ENCODE measurements around the gene TSC1. TPM values are rescaled to one million over a fixed set of nuclear protein-coding genes. Genes with fewer than 3 reads are reported as not detected.
A peak's percentile ranks its signal among the peaks of the same experiment; 100 is the strongest.

Gene TSC1
- polyA plus RNA-seq, 3 donors from 2014 or later, result 2.5 to 11.8 (median 6.8) TPM

DNA sequence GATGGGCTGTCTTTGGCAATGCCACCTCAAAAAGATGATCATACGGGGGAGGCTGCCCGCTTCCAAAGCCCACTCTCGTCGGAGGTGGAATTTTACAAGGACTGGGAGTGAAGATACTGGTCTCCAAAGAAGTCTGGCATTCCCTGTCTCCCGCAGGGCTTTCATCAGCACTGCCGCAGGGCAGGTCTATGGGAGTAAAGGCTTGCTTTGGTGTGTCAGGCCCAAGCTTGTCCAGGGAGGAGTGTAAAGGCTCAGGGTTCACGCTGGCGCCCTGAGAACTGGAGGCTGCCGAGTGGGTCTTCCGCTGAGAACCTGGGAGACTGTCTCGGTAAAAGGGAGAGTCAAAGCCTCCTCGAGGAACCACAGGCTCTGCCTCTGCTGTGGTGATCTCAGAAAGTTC lies 38.7 kb downstream of the TSC1 start:
- H3K4me1 Mint-ChIP-seq, result peaks cover 14 to 24% of the 10 kb centered on the region in 2 donors
- peaks cover 0 to 8% (median 6%) of the 10 kb centered on the region in 3 donors for H3K27me3 Mint-ChIP-seq (ENCODE audit: low read depth in 3 of 3)
- H3K4me3 Mint-ChIP-seq, result no peak overlapping the region
- DNase-seq, result no peak
- H3K9me3 Mint-ChIP-seq, result no peaks in the 10 kb centered on the region
- H3K36me3 Mint-ChIP-seq, result peaks cover 27 to 63% (median 48%) of the 10 kb centered on the region in 3 donors
- no peak overlapping the region for H3K27ac Mint-ChIP-seq

DNA sequence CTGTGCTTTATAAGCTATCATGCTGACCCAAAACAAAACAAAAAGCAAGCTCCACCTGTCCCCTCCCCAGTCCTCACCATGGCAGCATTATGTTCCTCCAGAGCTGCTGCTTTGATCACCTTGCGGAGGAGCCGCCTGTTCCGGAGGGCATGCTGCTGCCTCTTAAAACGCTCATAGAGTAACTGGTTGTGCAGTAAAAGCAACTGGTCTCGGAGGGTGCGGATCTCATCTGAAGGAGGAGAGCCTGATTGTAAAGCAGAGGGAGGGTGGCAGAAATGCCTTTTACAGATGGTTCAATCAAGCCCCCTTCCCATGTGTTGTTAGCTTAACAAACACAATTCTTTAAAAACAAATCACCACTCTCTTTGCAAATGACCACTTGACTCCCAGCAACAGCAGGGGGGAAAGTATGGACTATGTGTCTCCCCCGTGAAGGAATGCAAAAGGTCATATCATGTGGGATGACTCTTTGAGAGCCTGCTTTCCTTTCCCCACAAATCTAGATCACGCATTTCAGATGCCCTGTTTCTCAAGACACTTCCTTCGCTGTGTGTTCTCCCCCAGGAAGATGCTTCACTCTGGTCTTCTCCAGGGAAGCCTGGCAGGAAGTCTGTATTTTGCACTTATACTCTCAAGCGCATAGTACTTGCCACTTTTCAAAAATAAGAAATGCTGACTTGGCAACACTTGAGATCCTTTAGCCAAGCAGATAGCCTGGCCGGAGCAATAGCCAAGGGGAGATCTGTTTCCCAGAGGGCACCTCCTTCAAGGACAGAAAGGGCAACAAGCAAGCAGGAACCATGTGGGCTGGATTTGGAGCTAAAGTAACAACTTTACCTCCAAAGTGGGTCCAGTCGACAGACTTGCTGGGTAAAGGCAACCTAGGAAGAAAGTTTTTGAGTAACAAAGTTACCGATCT lies 40.6 kb downstream of the TSC1 start:
- Mint-ChIP-seq H3K36me3 (peaks cover 30 to 65% (median 48%) of the 10 kb centered on the region in 3 donors), H3K9me3 (no peaks in the 10 kb centered on the region), H3K4me3 (no peak overlapping the region), H3K27me3 (ENCODE audit: low read depth in 3 of 3) (peaks cover 0 to 7% (median 4%) of the 10 kb centered on the region in 3 donors), H3K27ac (peak overlapping the region in 2 of 6 donors; percentile 35 to 57), H3K4me1 (peaks cover 7 to 16% of the 10 kb centered on the region in 2 donors)
- no peak for DNase-seq

DNA sequence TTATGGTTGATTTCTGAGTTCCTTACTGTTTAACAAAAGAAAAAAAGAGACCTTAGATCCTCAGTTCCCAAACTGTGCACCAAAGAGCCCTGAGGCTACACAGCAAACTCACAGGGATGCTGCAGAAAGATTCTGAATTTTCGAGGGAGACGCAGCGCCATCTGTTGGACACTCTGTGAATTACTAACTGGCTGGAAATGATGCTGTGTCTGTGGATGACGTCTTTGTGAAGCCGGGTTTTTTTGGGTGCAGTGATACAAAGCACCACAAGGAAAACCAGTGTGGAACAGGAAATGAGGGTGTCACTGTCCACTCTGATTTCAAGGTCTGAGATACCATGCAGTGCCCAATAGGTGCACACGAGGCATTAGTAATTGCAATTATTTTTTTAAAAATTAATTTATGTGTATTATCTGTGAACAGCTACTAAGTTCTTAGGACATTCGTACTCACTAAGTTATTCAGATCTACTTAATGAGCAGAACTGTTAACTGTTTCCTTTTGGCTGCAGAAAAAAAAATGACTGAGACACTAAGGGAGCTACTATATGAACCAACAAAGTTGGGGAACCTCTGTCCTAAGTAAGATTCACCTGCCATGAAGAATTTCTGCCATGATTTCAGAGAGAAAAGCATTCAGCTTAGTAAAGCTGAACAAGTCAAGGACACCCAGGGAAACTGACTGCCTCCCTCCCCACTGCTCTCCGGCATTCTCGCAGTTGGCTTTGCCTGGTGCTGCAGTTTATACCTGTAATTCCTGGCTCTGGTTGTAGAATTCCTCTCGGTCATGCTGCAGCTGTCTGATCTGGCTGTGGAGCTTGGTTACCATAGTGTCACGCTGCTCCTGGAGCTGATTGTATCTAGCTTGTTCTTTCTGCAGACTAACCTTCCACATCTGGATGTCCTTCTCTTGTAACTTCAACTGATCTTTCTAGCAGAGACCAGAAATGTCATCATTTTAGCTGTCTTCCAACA lies 42.3 kb downstream of the TSC1 start:
- peaks cover 0 to 7% of the 10 kb centered on the region in 2 donors for H3K4me1 Mint-ChIP-seq
- H3K27me3 Mint-ChIP-seq (ENCODE audit: low read depth in 3 of 3), result peaks cover 0 to 2% (median 0%) of the 10 kb centered on the region in 3 donors
- DNase-seq, result peak; percentile 74 to 80 (median 78)
- peaks cover 40 to 80% (median 53%) of the 10 kb centered on the region in 3 donors for H3K36me3 Mint-ChIP-seq
- H3K27ac Mint-ChIP-seq, result peak overlapping the region in 3 of 6 donors; percentile 2 to 66 (median 47)
- no peaks in the 10 kb centered on the region for H3K9me3 Mint-ChIP-seq
- H3K4me3 Mint-ChIP-seq, result no peak overlapping the region

DNA sequence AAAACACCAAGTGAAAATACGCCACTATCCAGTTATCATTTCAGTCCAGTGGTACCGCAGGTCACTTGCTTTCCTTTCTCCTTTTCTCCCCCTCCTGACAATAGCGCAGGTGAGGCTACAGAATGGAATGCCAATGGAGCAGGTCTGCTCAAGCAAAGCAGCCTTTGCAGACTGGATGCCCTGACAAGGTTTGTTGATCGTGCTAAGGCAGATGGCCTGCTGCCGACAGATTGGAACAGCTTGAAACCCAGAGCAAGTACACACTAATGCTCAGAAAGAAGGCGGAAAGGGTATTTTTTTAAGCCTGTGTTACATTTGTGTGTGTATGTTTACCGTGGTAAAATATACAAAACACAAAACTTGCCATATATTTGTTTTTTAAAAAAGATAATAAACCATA lies 46.4 kb downstream of the TSC1 start:
- no peaks in the 10 kb centered on the region for H3K9me3 Mint-ChIP-seq
- peaks cover 43 to 67% (median 50%) of the 10 kb centered on the region in 3 donors for H3K36me3 Mint-ChIP-seq
- H3K27me3 Mint-ChIP-seq (ENCODE audit: low read depth in 3 of 3), result no peaks in the 10 kb centered on the region
- peaks cover 0 to 7% of the 10 kb centered on the region in 2 donors for H3K4me1 Mint-ChIP-seq
- H3K4me3 Mint-ChIP-seq, result no peak overlapping the region
- DNase-seq, result no peak
- H3K27ac Mint-ChIP-seq, result peak overlapping the region in 1 of 6 donors; percentile 81

DNA sequence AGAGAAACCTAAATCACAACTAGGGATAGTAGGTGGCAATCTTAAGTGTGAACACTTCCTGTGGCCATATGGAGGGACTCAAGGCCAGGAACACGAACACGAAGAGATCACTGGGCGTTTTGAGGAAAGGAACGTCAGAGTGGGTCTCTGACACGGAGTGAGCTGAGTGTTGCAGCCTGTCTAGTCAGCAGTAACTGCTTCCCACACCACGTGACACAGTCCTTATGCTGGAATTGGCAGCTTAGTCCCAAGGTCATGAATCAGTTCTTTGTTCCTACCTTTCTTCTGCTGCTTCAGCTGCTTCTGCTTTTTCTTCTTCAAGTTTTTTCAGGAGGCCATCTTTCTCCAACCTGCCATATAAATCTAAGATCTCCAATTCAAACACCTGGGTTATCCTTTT lies 47.5 kb downstream of the TSC1 start:
- Mint-ChIP-seq H3K4me1 (peaks cover 0 to 4% of the 10 kb centered on the region in 2 donors), H3K36me3 (peaks cover 41 to 66% (median 45%) of the 10 kb centered on the region in 3 donors), H3K9me3 (no peaks in the 10 kb centered on the region), H3K4me3 (no peak overlapping the region), H3K27me3 (ENCODE audit: low read depth in 3 of 3) (no peaks in the 10 kb centered on the region), H3K27ac (no peak overlapping the region)
- DNase-seq, result no peak

DNA sequence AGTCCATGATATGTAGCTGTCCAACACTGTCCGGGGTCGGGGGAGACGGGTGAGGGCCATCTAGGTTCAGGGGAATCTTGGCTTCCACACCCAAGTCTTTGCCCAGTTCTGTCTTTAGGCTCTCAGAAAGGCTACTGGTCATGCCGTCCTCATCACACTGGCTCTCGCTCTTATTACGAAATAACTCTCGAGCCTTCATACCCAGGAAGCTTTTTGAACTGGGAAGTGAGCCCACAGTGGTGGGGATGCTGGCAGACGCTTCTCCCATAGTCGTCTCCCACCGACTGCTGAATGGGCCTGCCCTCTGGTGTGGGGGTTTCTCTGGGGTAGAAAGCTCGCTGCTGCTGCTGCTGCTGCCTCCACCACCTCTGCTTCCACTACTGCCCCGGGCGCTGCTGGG lies 48.2 kb downstream of the TSC1 start:
- no peak overlapping the region for H3K4me3 Mint-ChIP-seq
- H3K9me3 Mint-ChIP-seq, result no peaks in the 10 kb centered on the region
- no peaks in the 10 kb centered on the region for H3K27me3 Mint-ChIP-seq (ENCODE audit: low read depth in 3 of 3)
- H3K36me3 Mint-ChIP-seq, result peaks cover 36 to 63% (median 43%) of the 10 kb centered on the region in 3 donors
- no peaks in the 10 kb centered on the region for H3K4me1 Mint-ChIP-seq
- H3K27ac Mint-ChIP-seq, result no peak overlapping the region
- DNase-seq, result no peak

DNA sequence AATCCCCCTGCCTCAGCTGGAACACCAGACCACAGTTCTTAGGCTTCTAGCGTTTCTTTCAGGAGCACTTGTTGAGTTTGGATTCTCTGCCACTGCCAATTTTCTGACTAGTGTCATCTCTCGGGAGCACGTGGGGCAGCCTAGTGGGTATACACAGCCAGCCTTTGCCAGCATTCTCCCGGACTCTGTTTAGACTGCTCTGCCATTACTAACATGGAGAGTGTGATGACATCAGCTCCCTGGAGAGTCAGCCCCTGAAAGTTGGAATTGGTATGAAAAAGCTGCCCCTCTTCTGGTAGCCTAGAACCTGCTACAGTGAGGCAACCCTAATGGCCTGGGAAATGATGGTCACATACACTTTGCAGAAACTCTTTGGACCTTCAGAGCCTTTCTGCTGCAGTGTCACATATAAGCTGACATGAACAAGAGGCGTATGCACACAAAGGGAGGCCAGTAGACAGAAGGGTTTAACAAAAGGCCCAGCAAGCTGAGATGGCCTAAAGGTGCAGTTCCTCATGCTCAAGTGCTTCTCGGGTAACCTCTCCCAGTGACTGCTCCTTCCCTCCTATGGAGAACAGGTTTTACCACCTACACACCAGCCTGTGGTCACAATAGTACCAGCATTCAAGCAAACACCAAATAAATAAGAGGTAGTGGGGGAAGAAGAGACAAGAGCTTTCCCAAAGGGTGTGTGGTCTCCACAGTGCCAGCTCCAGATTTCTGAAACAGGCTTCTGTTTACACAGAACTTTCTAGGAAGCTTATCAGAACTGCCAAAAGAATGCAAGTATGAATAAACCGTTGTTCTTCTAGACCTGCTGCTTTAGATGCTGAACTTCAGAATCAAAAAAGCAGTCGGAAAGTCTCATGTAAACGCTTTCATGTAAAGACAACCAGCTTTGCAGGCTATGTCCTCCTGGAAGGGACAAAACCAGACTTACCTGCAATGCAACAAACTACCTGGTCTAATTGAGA lies 49.3 kb downstream of the TSC1 start:
- H3K4me3 Mint-ChIP-seq, result no peak overlapping the region
- H3K36me3 Mint-ChIP-seq, result peaks cover 30 to 52% (median 33%) of the 10 kb centered on the region in 3 donors
- H3K9me3 Mint-ChIP-seq, result no peaks in the 10 kb centered on the region
- H3K4me1 Mint-ChIP-seq, result no peaks in the 10 kb centered on the region
- no peak for DNase-seq
- H3K27ac Mint-ChIP-seq, result no peak overlapping the region
- H3K27me3 Mint-ChIP-seq (ENCODE audit: low read depth in 3 of 3), result no peaks in the 10 kb centered on the region

DNA sequence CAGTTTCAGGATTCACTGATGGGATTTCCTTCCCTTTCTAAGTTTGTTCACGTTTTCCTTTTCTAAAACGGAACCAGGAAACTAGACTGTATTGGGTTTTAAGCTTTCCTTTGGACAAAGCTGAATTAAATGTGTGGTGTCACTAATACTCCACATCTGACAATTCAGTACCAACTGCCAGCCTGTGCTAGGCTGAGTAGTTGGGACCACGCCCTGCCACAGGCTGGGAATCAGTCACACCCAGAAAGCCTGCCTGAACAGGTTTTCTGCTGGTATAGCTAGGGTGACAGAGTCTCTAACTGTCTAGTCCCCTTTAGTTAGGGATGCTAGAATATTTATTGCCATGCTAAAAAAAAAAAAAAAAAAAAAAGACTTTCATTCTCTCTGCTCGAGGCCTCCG lies 50.1 kb downstream of the TSC1 start:
- Mint-ChIP-seq H3K9me3 (no peaks in the 10 kb centered on the region), H3K27me3 (ENCODE audit: low read depth in 3 of 3) (no peaks in the 10 kb centered on the region), H3K36me3 (peaks cover 27 to 44% (median 29%) of the 10 kb centered on the region in 3 donors), H3K4me1 (no peaks in the 10 kb centered on the region), H3K4me3 (no peak overlapping the region), H3K27ac (no peak overlapping the region)
- no peak for DNase-seq

DNA sequence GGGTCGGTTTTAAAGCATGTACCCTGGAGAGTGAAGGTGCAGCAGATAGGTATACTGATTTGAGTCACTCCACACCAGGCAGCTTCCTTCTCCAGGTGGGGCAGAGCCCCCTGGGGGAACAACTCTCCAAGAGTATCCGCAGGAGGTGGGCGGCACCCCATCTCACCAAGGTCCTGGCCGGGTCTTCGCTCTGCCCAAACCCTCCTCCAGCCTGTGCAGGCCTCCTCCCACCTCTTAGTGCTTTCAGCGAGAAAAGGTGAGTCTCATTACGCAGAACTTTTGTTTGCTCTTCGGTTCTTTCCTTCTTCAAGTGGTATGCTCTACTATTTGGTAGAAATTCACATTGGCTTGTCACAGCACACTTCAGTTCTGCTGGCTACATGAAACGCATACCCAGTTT lies 52.0 kb downstream of the TSC1 start:
- no peak for DNase-seq
- H3K9me3 Mint-ChIP-seq, result no peaks in the 10 kb centered on the region
- H3K4me1 Mint-ChIP-seq, result peaks cover 0 to 5% of the 10 kb centered on the region in 2 donors
- peaks cover 19 to 27% (median 19%) of the 10 kb centered on the region in 3 donors for H3K36me3 Mint-ChIP-seq
- H3K27ac Mint-ChIP-seq, result no peak overlapping the region
- H3K4me3 Mint-ChIP-seq, result no peak overlapping the region
- no peaks in the 10 kb centered on the region for H3K27me3 Mint-ChIP-seq (ENCODE audit: low read depth in 3 of 3)

DNA sequence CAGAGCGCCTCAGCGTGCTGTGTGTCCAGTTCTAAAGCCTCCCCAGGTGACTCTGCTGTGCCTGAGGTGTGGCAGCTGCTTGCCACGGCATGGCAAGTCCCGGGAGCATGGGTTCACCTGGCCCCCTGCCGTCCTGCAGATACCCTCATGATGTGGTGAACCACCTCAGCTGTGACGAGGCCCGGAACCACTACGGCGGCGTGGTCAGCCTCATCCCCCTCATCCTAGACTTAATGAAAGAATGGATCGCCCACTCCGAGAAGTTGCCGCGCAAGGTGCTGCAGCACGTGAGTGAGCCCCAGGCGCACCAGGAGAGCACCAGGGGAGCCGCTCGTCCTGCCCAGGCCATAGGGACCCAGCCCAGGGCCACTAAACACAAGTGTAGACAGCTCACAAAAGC lies 56.3 kb downstream of the TSC1 start:
- H3K9me3 Mint-ChIP-seq, result no peaks in the 10 kb centered on the region
- no peak overlapping the region for H3K27ac Mint-ChIP-seq
- peaks cover 0 to 5% of the 10 kb centered on the region in 2 donors for H3K4me1 Mint-ChIP-seq
- H3K4me3 Mint-ChIP-seq, result no peak overlapping the region
- H3K36me3 Mint-ChIP-seq, result peaks cover 0 to 5% (median 0%) of the 10 kb centered on the region in 3 donors
- H3K27me3 Mint-ChIP-seq (ENCODE audit: low read depth in 3 of 3), result peaks cover 0 to 1% (median 0%) of the 10 kb centered on the region in 3 donors
- DNase-seq, result no peak

DNA sequence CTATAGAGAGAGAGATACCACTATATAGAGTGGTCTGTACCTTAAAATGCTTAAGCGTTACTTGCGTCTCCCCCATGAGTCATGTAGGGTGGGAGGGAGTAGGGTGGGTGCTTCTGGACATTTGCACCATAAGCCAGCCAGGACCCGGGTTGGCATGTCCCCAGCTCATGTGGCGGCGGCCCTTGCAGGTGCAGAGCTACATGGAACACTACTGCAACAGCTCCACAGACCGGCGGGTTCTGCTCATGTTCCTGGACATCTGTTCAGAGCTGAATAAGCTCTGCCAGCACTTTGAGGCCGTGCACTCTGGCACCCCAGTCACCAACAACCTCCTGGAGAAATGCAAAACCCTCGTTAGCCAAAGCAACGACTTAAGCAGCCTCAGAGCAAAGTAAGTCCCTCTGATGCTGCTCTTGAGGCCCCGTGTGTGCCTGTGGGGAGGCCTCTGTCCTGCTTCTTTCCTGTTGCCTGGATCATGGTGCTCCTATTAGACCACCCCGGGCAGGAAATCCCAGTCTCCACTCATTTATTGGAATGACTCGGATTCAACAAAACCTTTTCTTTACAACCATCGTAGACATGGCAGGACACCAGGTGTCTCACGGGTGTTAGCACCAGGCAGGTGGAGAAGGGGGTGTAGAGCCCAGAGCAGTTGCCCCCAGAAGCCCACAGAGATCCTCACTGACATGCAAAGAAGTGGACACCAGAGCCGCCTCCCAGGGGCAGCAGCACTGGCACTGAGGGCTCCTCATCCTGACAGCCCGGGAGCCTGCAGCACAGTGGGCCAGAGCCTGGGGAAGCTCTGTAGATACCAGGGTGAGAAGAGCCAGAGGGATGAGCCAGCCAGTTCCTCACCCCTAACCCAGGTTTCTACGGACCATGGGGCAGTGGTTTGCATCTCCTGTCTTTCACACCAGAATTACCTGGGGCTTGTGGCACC lies 57.0 kb downstream of the TSC1 start:
- H3K27ac Mint-ChIP-seq, result no peak overlapping the region
- no peak for DNase-seq
- H3K4me1 Mint-ChIP-seq, result peaks cover 0 to 5% of the 10 kb centered on the region in 2 donors
- H3K36me3 Mint-ChIP-seq, result peaks cover 0 to 5% (median 0%) of the 10 kb centered on the region in 3 donors
- peaks cover 0 to 2% (median 1%) of the 10 kb centered on the region in 3 donors for H3K27me3 Mint-ChIP-seq (ENCODE audit: low read depth in 3 of 3)
- no peak overlapping the region for H3K4me3 Mint-ChIP-seq
- no peaks in the 10 kb centered on the region for H3K9me3 Mint-ChIP-seq

DNA sequence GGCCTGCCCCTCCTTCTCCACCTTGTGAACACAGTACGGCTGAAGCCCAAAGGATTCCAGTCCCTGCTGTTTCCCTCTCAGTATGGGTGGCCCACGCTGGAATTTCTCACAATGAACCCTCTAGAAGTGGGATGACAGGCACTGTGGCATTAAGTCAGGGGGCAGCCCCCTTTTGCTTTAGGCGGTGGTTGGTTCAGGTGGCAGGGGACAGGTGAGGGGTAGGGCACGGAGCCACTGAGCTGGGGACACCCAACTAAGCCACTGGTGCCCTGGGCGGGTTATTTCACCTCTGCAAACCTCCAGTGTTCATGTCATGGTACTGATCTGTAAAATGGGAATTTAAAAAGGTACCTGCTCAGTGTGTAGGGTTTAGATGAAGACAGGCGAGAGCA lies 58.1 kb downstream of the TSC1 start:
- Mint-ChIP-seq H3K27me3 (ENCODE audit: low read depth in 3 of 3) (peaks cover 0 to 2% (median 1%) of the 10 kb centered on the region in 3 donors), H3K4me1 (peaks cover 0 to 5% of the 10 kb centered on the region in 2 donors), H3K27ac (no peak overlapping the region), H3K9me3 (no peaks in the 10 kb centered on the region), H3K4me3 (no peak overlapping the region), H3K36me3 (no peaks in the 10 kb centered on the region)
- no peak for DNase-seq
